Measurements from ENCODE around the gene BCL2L11. TPM values are rescaled to one million over a fixed set of nuclear protein-coding genes. Genes with fewer than 3 reads are reported as not detected.

BCL2L11 gene
- total and polyA plus RNA-seq, 9 of the 15 experiments (the other 6 are each of a cell fraction or from before 2014, with no cell fraction given), result 2.2 to 18.8 (median 5.0) TPM

DNA sequence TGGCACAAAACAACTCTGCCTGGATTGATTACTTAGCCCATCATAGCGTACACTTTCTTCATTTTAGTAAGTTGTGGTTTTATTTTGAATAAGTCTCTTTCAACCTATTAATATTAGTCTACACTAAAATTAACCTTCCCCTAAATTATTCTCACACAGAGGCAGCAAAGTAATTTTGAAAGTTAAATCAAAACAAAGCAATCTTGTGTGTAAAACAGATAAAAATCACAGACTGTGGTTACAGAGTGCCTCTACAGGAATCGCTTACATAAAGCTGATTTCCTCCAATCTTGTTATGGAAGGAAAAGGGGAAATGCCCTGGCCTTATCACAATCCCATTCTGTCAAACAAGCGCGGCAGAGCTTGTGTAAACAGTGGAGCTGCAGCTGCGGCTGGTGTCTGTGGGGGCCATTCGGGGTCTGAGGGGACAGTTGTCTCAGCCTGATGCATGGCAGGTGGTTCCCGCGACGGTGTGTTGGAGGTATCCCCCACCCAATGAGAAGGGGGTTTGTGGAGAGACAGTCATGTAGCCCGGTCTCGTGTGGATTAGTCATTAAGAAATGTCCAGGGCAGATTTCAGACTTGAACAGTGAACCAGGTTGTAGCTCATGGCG, 42.1 kb downstream of the BCL2L11 start (continued):
- TF ChIP-seq, protein P1, sequence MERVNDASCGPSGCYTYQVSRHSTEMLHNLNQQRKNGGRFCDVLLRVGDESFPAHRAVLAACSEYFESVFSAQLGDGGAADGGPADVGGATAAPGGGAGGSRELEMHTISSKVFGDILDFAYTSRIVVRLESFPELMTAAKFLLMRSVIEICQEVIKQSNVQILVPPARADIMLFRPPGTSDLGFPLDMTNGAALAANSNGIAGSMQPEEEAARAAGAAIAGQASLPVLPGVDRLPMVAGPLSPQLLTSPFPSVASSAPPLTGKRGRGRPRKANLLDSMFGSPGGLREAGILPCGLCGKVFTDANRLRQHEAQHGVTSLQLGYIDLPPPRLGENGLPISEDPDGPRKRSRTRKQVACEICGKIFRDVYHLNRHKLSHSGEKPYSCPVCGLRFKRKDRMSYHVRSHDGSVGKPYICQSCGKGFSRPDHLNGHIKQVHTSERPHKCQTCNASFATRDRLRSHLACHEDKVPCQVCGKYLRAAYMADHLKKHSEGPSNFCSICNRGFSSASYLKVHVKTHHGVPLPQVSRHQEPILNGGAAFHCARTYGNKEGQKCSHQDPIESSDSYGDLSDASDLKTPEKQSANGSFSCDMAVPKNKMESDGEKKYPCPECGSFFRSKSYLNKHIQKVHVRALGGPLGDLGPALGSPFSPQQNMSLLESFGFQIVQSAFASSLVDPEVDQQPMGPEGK (CRISPR knock-in tag; IDR thresholded peaks at IDR 0.05; ENCODE audit: borderline replicate concordance), result no peak
- TF ChIP-seq, protein P2, sequence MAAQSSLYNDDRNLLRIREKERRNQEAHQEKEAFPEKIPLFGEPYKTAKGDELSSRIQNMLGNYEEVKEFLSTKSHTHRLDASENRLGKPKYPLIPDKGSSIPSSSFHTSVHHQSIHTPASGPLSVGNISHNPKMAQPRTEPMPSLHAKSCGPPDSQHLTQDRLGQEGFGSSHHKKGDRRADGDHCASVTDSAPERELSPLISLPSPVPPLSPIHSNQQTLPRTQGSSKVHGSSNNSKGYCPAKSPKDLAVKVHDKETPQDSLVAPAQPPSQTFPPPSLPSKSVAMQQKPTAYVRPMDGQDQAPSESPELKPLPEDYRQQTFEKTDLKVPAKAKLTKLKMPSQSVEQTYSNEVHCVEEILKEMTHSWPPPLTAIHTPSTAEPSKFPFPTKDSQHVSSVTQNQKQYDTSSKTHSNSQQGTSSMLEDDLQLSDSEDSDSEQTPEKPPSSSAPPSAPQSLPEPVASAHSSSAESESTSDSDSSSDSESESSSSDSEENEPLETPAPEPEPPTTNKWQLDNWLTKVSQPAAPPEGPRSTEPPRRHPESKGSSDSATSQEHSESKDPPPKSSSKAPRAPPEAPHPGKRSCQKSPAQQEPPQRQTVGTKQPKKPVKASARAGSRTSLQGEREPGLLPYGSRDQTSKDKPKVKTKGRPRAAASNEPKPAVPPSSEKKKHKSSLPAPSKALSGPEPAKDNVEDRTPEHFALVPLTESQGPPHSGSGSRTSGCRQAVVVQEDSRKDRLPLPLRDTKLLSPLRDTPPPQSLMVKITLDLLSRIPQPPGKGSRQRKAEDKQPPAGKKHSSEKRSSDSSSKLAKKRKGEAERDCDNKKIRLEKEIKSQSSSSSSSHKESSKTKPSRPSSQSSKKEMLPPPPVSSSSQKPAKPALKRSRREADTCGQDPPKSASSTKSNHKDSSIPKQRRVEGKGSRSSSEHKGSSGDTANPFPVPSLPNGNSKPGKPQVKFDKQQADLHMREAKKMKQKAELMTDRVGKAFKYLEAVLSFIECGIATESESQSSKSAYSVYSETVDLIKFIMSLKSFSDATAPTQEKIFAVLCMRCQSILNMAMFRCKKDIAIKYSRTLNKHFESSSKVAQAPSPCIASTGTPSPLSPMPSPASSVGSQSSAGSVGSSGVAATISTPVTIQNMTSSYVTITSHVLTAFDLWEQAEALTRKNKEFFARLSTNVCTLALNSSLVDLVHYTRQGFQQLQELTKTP (IDR thresholded peaks at IDR 0.05; ENCODE audit: low read depth in 1 of 2, partially characterized antibody in 2 of 2), result peak in 1 of 2 experiments; percentile 21
- TF ChIP-seq FOXK2 (conservative IDR thresholded peaks at IDR 0.05 in 1 of 2, IDR thresholded peaks at IDR 0.05 in 1 of 2; ENCODE audit: low read depth in 2 of 2) (0 out of 4 replicates have a peak, but pooled peaks of 1 of the 2 experiments have one; percentile 20), ZNF589 (CRISPR knock-in tag; IDR thresholded peaks at IDR 0.05; ENCODE audit: low read depth) (peak; percentile 65; the same call in 1 of the 2 replicates), PHF8 (IDR thresholded peaks at IDR 0.05; ENCODE audit: borderline replicate concordance, low read length) (no peak), ARID1B (IDR thresholded peaks at IDR 0.05) (peak; percentile 77), NR2C1 (IDR thresholded peaks at IDR 0.05) (no peak), NR2C1 (tag; IDR thresholded peaks at IDR 0.05) (0 out of 2 replicates have a peak, but pooled peaks have one; percentile 31), BCL6 (CRISPR knock-in tag; IDR thresholded peaks at IDR 0.05) (0 out of 2 replicates have a peak, but pooled peaks have one; percentile 21), SOX6 (IDR thresholded peaks at IDR 0.05) (peak; percentile 82; the same call in 1 of the 2 replicates)
- TF ChIP-seq, protein P3, sequence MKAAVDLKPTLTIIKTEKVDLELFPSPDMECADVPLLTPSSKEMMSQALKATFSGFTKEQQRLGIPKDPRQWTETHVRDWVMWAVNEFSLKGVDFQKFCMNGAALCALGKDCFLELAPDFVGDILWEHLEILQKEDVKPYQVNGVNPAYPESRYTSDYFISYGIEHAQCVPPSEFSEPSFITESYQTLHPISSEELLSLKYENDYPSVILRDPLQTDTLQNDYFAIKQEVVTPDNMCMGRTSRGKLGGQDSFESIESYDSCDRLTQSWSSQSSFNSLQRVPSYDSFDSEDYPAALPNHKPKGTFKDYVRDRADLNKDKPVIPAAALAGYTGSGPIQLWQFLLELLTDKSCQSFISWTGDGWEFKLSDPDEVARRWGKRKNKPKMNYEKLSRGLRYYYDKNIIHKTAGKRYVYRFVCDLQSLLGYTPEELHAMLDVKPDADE (conservative IDR thresholded peaks at IDR 0.05; ENCODE audit: control insufficient read depth, low read depth, low read length), result no peak
- TF ChIP-seq, protein P4, sequence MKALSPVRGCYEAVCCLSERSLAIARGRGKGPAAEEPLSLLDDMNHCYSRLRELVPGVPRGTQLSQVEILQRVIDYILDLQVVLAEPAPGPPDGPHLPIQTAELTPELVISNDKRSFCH (CRISPR knock-in tag; IDR thresholded peaks at IDR 0.05), result no peak
- TF ChIP-seq, protein P4 (tag; IDR thresholded peaks at IDR 0.05), result peak; percentile 82; the same call in 1 of the 2 replicates
